Activated T-helper 1 cell treated with anti-CD3 and anti-CD28 coated beads, Interleukin-2, amount 50 U/mL, for 16 hours (primary cell): ENCODE results near the gene URB1.

Source experiments
- DNase-seq, 2 donors: peaks; one replicate each; pipeline ENCODE4 v3.0.0-alpha.2; 2020; ENCODE audit warnings: low read depth in 1 of 2, low spot score in 1 of 2

URB1 gene

DNA sequence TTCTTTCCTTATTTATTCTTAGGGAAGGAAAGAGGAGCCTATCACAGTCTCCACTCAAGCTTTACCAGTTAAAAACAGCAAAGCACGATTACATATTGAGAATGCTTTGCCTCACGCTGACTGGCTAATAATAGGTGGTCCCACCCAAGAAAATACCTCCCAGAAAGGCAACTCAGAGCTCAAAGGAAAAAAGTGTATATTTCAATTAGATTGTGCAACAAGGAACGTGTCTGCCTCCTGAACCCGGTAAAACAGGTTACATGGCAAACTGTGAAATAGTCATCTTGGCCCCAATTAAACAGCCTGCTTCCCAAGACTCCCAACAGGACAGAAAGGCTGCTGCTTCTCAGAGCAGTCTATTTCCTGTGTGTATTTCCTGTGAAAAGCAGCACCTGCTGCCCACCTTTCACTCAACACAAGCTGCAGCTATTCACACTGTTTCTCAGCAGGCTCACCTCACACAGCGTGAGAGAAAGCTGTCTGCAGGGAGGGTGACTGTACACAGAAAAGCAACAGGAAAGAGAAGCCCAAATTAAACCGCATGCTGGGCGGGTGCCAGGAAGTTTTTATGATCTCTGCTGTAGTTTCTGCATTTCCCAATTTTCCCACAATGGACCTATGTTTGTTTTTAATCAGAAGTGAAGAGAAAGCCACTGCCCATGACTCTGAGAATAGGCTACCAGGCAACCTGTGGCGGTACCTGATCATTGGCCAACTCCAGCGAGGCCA is 44.0 kb downstream of the URB1 start:
- DNase-seq, result no peak

DNA sequence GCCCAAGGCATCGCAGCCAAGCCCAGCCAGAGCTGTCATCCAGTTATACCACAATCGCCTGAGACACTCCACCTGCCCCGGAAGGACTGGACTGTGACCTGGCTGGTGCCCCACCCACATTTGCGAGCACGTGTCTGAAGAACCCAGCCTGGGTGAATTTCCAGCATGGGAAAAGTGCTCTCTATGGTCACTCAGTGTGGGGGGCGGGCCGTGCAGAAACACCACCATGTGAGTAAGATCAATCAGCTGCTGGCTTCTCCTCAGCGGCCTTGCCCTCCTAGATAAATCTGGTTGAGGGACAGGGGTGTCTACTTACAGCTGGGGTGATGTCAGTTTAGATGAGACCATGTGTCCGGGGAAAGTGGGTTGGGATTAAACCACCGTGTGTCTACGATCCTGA is 44.8 kb downstream of the URB1 start:
- DNase-seq, result no peak

DNA sequence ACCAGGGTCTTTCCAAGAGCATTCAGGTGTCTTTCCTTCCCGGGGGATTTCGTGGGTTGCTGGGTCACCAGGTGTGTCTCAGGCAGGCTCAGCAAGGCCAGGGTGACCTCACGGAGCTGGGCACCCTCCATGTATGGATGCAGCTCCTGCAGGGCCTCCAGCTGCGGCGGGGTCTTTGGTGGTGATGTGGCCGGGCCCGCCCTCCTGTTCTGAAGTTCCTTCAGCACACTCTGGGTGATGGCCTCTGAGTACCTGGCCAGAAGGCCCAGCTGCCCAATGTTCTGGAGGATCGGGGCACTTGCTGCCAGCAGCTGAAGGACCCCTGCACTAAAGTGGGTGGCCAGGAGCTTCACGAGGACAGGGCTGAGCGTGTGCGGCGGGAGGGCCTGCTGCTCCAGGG is 45.5 kb downstream of the URB1 start:
- no peak for DNase-seq

DNA sequence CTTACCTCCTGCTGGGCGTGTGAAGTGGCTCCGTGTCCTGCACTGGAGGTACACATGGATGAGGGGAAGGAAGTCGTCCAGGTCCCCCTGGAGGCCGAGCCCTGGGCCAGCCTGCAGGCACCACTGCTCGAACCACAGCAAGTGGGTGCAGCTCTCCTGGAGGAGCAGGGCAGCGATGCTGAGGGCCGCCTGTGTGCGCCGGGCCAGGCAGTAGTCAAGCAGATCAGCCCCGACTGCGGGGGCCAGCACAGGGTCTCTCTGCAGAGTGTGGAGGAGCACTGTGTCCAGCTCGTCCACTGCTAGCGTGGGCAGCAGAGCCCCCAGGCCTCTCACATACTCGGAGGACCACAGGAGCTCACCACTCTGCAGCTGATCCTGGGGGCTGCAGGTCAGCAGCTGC is 45.9 kb downstream of the URB1 start:
- DNase-seq, result no peak

DNA sequence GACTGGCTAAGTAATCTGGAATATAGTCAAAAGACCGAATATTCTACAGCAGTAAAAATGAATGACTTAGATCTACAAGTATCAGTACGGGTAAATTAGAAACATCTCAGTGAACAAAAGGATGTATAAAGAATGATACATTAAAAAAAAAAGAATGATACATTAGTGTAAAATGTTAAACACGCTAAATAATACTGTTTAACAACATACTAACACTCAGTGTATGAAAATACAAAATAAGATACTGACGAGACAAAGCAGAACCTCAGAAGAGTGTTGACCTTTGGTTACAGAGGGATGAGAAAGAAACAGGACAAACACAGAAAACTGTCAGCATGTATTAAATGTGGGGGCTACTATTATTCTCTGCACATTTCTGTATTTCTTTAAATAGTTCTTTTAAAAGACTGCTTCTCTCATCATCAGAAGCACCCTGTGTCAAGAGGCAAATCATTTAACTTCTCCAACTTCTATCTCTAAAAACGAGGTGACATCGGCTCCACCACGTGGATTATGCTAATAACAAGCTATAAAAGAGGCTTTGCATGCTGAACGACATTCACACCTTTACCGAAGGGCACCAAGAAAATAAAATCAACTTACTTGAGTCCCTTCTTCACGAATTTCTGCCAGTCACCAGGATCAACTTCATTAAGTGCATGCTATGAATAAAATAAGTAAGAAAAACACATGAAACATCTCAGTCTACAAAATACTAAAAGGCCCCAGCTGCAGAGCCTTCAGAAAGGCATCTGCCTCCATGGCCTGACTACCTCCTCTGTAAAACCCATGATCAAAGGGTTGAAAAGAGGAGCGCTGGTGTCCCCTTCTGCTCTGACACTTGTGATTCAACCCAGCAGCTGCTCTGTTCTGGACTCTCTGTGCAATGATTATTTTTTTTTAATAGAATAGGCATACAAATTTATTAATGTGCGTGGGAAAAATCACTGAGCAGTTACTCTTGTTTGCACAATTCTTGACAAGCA is 51.7 kb downstream of the URB1 start:
- no peak for DNase-seq

DNA sequence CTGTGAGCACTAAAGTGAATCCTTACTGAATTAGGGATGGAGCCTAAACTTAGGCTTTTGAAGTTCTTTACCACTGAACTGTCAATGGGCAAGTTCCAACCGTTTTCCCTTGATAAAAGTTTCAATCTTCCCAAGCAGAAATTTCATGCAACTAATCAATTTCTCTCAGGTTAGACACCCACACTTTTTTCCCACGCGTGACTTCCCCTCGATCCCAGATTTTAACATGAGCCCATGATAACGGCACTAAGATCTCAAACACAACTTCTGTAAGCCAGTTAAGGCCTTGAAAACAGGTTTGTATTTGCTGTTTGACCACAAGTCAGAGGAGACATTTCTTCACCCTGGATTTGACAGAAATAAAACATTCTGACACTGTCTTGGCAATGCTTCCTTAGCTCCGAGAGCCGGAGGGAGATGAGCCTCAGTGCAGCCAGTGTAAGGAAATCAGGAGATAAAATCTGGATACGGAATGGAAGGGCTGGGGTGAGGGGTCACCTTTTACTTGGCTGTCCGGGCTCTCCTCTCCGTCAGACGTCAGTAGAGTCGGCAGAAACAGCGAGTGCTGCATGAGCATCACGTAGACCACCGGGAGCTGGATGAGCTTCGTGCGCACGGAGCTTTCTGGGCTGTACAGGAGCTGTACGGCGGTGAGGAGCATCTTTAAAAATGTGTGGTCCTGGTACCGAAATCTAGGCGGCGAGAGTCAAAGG is 54.4 kb downstream of the URB1 start:
- no peak for DNase-seq

DNA sequence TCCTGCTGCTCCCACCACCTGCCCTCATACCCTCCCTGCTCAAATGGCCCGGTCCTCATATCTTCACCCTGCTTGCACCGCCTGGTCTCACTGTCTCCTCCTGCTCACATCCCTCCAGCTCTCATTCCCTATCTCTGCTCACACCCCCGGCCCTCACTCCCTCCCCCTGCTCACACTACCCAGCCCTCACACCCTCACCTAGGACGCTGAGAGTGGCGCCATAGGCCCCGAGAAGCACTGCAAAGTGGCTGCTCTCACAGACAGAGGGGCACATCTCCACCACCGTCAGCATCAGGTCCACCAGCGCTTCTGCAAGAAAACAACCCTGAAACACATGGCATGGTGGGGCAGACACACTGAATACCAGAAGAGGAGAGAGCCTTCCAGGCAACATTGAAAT is 55.6 kb downstream of the URB1 start:
- DNase-seq, result no peak

DNA sequence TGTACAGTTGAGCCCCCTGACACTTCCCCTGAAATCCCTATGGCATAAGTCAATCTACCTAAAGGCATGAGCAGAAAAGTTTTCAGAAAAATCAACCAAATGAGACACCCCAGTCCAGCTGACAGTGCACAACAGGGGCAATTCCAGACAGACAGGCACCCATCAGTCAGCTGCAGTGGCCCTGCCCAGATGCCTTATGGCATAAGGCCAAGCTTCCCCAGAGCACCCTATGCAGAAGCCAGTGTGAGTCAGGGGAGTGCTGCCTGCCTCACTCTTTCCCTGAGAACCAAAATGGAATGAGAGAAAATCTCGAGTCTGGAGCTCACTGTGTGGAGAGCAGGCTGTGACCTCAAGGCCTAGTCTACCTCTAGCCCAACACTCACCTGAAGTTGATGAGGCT is 56.1 kb downstream of the URB1 start:
- no peak for DNase-seq

DNA sequence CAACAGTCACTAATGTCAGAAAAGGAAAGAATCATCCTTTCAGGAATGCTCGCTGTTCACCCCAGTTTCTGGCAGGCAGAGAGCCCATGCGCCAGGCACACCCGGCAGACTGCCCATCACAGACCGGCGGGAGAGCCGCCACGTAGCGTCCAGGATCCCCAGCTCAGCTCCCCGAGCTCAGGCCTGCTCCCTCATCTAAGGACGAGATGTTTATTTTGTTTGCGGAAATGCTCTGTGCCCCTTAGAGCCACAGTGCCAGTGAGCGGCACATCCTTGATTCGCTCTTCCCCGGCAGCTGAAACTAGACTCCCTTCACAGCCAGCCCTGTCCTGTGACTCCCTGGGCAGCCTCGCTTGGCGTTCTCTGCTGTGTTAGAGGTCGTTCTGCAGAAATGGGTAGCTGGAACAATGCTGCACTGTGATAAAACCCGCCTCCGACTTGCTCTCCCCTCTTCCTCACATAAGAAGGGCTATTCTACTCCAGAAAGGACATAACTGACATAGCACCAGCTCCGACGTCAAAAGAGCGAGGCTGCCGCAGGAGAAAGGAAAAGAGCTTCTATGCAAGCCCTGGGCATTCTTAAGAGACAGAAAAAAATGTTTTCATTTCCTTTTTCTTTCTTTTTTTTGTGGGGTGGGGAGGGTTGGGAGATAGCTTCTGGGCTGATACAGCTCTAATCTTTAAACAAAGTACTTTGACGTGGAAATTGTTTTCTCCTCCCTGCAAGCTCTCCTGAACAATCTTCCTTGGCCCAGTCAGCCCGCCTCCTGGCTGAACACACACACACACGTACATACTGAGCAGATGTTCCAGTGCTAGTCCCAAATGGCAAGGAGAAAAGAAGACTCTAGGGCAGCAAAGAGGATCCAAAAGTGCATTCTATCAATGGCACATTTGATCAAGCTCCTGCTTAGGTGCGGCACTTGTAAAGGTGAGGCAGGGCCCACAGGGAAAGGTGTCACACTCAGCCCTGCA is 56.9 kb downstream of the URB1 start:
- no peak for DNase-seq

DNA sequence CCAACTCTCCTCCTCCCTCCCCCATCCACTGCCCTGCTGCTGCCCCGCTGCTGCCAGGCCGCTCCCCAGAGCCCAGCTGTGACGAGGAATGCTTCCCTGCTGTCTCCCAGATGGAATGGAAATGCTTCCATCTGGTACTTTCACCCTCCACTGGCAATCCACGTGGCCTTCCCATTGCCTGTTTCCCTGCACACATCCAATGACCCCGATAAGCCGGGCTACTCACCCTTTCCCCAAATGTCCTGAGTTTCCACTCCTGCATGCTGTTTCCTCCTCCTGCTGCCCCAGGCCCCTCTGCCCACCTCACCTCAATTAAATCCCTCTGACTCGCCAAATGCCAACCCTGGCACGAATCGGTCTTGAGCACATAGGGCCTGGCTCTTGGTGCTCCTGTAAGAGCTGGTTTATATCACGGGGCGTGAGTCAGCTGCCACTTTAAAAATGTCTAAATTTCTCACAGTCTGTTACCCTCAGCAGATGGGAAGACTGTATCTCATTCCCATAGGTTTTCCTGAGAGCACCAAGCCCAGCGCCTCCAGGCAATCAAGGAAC is 57.8 kb downstream of the URB1 start:
- DNase-seq, result no peak

DNA sequence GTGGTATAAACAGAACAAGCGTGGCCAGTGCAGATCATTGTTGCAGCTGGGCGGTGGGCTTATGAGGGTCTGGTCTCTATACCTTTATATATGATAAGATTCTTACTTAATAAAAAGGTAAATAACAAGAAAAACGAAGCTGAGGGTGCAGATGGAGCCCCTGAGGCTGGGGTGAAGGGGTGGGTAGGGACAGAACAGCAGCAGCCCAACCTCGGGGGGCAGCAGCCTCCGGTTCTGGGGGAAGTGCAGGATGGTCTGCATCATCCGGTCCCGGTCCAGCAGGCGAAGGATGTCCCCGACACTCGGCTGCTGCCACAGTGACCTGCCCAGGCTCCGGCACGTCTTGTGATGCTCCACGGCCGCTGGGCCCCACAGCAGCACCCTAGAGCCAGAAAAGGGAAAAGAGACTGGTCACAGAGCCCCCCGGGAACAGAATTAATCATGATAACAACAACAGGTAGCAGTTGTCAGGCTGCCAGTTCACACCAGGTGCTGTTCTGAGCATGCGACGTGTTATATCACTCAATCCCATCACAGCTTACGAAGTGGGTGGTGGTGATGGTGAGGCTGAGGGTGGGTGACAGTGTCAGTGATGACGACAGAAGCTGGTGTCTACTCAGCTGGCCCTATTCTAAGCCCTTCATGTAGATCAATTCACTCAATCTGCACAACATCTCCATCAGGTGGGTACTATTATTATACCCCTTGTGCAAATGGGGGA is 58.7 kb downstream of the URB1 start:
- DNase-seq, result no peak

DNA sequence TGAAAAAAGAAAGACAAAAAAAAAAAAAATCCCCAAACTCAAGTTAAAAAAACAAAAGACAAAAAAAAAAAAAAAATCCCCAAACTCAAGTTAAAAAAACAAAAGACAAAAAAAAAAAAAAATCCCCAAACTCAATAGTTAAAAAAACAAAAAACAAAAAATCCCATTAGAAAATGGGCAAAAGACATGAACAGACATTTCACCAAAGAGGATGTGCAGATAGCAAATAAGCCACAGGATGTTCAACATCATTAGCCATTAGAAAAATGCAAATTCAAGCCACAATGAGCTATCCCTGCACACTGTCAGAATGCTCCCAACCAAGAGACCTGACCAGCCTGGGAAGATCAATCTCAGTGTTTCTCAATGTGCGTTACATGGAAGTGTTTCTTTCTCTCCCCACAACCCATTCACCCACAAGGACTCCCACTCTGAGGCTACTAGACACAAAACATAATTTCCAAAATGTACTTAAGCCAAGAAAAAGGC is 60.3 kb downstream of the URB1 start:
- DNase-seq, result no peak

DNA sequence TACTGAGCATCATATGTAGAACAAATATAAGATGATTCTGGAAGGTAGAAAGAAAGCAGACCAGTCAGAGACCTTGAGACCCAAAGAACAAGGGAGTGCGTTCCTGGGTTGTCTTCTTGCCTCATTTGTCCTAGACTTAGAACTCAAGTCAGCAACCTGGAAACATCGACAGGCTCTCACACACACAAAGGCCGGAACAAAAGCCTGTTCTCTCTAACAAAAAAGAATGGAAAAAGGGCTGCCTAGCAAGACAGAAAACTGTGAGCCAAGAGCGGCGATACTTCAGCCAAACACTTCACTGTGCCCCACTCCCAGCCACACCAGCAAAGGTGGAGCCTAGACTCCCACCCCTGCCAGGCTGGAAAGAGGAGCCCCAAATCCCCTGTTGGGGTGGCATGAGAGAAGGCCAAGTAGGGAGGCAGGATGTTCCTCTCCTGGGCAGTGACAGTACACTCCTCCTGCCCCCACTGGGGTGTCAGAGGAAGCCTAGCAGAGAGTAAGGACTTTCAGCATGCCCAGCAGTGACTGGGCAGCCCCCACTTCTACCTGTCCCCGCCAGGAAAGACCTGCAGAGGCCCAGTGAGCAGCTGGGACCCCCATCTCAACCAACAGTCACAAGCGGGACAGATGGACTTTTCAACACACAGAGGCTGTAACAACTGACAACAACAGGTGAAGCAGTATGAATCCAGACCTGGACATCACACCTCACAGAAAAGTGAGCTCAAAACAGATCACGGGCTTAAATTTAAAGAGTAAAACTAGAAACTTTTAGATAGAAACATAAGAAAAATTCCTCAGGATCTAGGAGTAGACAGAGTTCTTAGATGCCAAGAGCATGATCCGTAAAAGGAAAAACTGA is 61.1 kb downstream of the URB1 start:
- DNase-seq, result no peak

DNA sequence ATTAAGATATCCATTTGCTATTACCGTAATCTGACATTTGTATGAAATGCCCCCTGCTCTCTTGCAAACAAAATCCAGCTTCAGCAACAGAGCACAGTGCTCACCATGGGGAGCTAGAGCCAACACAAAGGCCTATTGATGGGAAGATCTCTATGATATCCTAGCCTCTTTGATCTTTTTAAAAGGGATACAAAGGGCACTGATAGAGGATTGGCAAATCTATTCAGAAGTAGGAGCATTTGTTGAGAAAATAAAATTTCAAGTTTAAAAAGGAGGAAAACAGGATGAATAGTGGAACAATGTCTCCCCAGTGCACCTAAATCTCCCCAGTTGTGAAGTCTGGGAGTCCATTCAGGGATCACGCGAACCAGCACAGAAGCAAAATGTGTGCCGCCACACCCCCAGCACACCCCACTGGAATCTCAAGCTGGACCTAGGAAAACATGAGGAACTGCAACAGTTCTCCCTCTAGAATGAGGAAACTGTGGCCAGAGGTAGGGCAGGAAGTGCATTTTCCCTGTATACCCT is 62.0 kb downstream of the URB1 start:
- DNase-seq, result no peak

DNA sequence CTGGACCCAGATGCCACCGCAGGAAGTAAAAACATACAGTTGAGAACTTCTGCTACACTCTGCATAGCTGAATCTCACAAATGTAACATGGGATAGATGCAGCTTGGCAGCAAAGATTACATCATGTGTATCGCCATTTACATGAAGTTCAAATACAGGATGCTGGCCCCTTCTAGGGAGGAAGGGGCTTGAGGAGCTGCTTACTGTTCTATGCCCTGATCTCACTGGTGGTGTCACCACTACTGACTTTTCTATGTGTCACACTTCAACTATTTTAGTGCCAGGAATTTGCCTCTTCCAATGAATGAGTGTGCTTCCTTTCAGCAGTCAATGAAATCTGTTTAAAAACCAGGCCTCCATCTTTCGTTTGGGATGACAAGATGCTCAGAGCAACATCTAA is 63.0 kb downstream of the URB1 start:
- DNase-seq, result no peak

DNA sequence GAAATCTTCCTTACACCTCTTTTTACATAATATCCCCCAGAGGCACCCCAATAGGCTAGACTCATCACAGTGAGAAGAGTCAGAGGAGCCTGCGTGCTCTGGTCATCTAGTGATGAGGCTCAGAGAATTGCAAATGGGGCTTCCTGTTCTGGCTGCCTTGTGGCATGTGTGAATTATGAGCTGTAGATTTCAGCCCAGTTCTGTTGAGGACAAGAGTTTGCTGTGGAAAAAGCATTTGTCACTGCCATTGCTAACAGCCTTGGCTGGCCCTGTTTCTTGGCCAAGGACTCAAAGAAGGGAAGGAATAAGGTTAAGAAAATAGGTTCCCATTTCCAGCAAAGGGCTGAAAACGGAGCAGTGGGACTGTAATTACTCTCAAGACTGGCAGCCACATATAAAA is 63.5 kb downstream of the URB1 start:
- no peak for DNase-seq

DNA sequence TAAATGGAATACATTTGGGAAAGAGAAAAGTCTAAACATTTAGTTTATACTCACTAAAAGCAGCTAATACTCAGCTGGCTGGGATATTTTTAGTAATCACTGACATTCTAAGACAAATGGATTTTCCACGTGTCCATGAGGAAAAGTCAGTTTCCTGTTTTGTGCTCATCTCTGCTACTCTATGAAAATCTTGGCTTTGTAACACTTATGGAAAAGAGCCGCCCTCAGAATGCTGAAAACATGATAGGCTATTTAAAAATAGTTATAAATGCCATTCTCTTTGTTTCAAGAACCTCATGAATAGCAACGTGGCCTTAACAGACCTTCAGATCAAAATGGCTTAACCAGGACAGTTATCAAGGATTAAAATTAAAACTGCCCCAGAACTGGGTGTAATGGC is 64.2 kb downstream of the URB1 start:
- DNase-seq, result no peak

DNA sequence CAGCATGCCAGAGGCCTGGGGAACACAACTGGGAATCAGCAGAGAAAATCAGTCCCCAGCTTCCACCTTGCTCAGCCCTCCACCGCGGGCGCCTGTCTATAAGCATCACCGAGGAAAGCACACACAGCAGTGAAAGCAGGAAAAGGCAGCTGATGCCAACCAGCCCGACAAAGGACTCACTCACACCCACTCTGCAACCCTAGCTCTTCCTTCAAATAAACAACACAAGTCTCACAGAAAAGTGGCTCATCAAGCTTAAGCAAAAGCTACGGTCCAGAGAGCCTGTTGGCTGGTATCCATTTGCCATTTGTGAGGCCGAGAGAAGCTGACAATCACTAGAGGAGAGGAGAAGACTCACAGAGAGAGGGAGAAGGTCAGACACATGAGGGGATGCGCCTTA is 67.1 kb downstream of the URB1 start:
- DNase-seq, result no peak
